ENCODE results near the gene TPPP. TPM values are rescaled to one million over a fixed set of nuclear protein-coding genes. Genes with fewer than 3 reads are reported as not detected.
"Not testable (repeated sequence)": the region's sequence is repeated elsewhere in the genome, so short reads cannot be mapped to it uniquely, and the experiment has no call there.

Gene TPPP
- total RNA-seq, 1 experiment from 2014 or later: 0.18 TPM

DNA sequence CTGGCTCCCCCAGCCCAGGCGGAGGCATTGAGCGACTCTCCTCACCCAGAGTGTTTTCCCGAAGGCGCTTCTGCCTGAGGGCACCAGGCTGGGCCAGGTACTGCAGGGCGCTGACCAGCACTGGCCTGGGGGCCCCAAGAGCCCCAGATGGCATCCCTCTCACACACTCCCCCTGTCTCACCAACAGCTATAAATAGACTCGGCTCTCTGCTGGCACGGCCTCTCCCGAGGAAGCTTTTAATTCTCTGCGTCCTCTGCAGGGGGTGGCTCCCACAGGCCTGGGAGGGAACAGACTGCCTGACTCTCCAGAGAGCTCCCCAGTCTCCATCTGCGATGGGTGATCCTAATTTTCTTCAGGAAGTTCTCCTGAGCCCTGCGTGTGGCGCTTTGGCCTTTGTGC, 2.9 kb downstream of the TPPP start:
- H3K27me3 ChIP-seq (replicated peaks; ENCODE audit: control insufficient read depth, insufficient read depth, low read length); BruUV-seq (replicated peaks); H3K36me3 ChIP-seq (ENCODE audit: control insufficient read depth, insufficient read depth, low read length); intact Hi-C loops (cut with micrococcal nuclease; ENCODE audit: unreplicated experiment); H3K4me3 ChIP-seq (ENCODE audit: low read depth, low read length); H3K27me3 Mint-ChIP-seq (ENCODE audit: insufficient read depth, unreplicated experiment); POLR2A ChIA-PET; H3K4me1 ChIP-seq; CTCF ChIA-PET; H3K4me3 Mint-ChIP-seq (ENCODE audit: unreplicated experiment); H3K9me3 ChIP-seq; H3K36me3 Mint-ChIP-seq (ENCODE audit: insufficient read depth, unreplicated experiment); H3K9me3 Mint-ChIP-seq (ENCODE audit: unreplicated experiment); DNase-seq; H3K27ac Mint-ChIP-seq (ENCODE audit: unreplicated experiment); H3K4me1 Mint-ChIP-seq (ENCODE audit: low read depth, unreplicated experiment): not testable (repeated sequence)

DNA sequence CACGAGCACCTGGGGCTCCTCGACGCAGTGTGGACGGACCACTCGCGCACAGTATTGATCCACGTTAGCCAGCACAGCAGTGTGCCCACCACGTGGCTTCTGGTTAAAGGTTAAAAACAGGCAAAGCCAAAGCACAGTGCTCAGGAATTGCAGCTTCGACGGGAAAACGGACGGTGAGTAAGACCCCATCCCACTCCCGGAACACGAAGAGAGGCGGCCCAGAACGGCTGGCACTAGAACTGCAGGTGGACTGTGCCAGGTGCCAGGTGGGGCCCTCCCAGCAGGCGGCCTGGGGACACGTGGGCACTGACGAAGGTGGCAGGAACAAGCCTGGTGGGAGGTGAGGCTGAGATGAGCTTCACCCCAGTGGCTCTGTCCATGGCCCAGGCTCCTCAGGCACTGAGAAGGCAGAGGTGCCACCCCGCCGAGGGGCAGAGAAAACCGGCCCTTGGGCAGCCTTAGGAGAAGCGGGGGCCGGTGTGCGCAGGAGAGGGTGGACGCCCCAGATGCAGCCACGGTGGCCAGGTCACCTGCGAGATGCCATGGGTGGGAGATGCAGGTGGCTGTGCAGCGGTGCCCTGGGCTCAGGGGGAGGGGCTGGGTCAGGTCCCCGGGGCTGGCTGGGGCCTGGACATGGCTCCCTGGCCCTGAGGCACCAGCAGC, 4.7 kb downstream of the TPPP start:
- H3K9me3 ChIP-seq; H3K36me3 Mint-ChIP-seq (ENCODE audit: insufficient read depth, unreplicated experiment); H3K9me3 Mint-ChIP-seq (ENCODE audit: unreplicated experiment); intact Hi-C loops (cut with micrococcal nuclease; ENCODE audit: unreplicated experiment); POLR2A ChIA-PET; H3K36me3 ChIP-seq (ENCODE audit: control insufficient read depth, insufficient read depth, low read length); H3K4me3 Mint-ChIP-seq (ENCODE audit: unreplicated experiment); H3K4me3 ChIP-seq (ENCODE audit: low read depth, low read length); H3K27ac Mint-ChIP-seq (ENCODE audit: unreplicated experiment); H3K27me3 Mint-ChIP-seq (ENCODE audit: insufficient read depth, unreplicated experiment); H3K4me1 ChIP-seq; H3K4me1 Mint-ChIP-seq (ENCODE audit: low read depth, unreplicated experiment); DNase-seq; CTCF ChIA-PET; H3K27me3 ChIP-seq (replicated peaks; ENCODE audit: control insufficient read depth, insufficient read depth, low read length); BruUV-seq (replicated peaks): not testable (repeated sequence)

- H3K4me3 Mint-ChIP-seq (ENCODE audit: unreplicated experiment); H3K4me1 ChIP-seq; H3K27me3 Mint-ChIP-seq (ENCODE audit: insufficient read depth, unreplicated experiment); H3K9me3 Mint-ChIP-seq (ENCODE audit: unreplicated experiment); H3K4me3 ChIP-seq (ENCODE audit: low read depth, low read length); intact Hi-C loops (cut with micrococcal nuclease; ENCODE audit: unreplicated experiment); H3K27ac Mint-ChIP-seq (ENCODE audit: unreplicated experiment); H3K4me1 Mint-ChIP-seq (ENCODE audit: low read depth, unreplicated experiment); H3K9me3 ChIP-seq; CTCF ChIA-PET; H3K27me3 ChIP-seq (replicated peaks; ENCODE audit: control insufficient read depth, insufficient read depth, low read length); H3K36me3 Mint-ChIP-seq (ENCODE audit: insufficient read depth, unreplicated experiment); BruUV-seq (replicated peaks); H3K36me3 ChIP-seq (ENCODE audit: control insufficient read depth, insufficient read depth, low read length); DNase-seq; POLR2A ChIA-PET: not testable (repeated sequence)
Measured at GRCh38 chr5:686936-687335, 6.2 kb downstream of the TPPP start.

- POLR2A ChIA-PET; H3K4me3 Mint-ChIP-seq (ENCODE audit: unreplicated experiment); CTCF ChIA-PET; BruUV-seq (replicated peaks); DNase-seq; H3K4me1 Mint-ChIP-seq (ENCODE audit: low read depth, unreplicated experiment); H3K36me3 ChIP-seq (ENCODE audit: control insufficient read depth, insufficient read depth, low read length); intact Hi-C loops (cut with micrococcal nuclease; ENCODE audit: unreplicated experiment); H3K27ac Mint-ChIP-seq (ENCODE audit: unreplicated experiment); H3K36me3 Mint-ChIP-seq (ENCODE audit: insufficient read depth, unreplicated experiment); H3K9me3 ChIP-seq; H3K4me3 ChIP-seq (ENCODE audit: low read depth, low read length); H3K27me3 ChIP-seq (replicated peaks; ENCODE audit: control insufficient read depth, insufficient read depth, low read length); H3K9me3 Mint-ChIP-seq (ENCODE audit: unreplicated experiment); H3K4me1 ChIP-seq; H3K27me3 Mint-ChIP-seq (ENCODE audit: insufficient read depth, unreplicated experiment): not testable (repeated sequence)
Measured at GRCh38 chr5:686172-686523, 7.0 kb downstream of the TPPP start.

- intact Hi-C loops (cut with micrococcal nuclease; ENCODE audit: unreplicated experiment): no loop called here
- H3K4me1 Mint-ChIP-seq (ENCODE audit: low read depth, unreplicated experiment): no peaks in the 10 kb centered on the region
- no peaks in the 10 kb centered on the region for H3K27me3 Mint-ChIP-seq (ENCODE audit: insufficient read depth, unreplicated experiment)
- DNase-seq: no peak
- H3K4me3 ChIP-seq (ENCODE audit: low read depth, low read length): no peak overlapping the region
- no peaks in the 10 kb centered on the region for H3K9me3 Mint-ChIP-seq (ENCODE audit: unreplicated experiment)
- H3K27ac Mint-ChIP-seq (ENCODE audit: unreplicated experiment): no peak overlapping the region
- ChIA-PET POLR2A (no interaction called here), CTCF (no interaction called here)
- no peaks in the 10 kb centered on the region for H3K4me1 ChIP-seq
- H3K4me3 Mint-ChIP-seq (ENCODE audit: unreplicated experiment): no peak overlapping the region
- H3K36me3 ChIP-seq (ENCODE audit: control insufficient read depth, insufficient read depth, low read length): no peaks in the 10 kb centered on the region
- no peak for TF ChIP-seq CTCF (IDR thresholded peaks at IDR 0.05; ENCODE audit: insufficient read depth in 1 of 2, low read depth in 1 of 2, low read length in 1 of 2, severe bottlenecking in 1 of 2, unreplicated experiment in 1 of 2)
- H3K27me3 ChIP-seq (replicated peaks; ENCODE audit: control insufficient read depth, insufficient read depth, low read length): no peaks in the 10 kb centered on the region
- no peaks in the 10 kb centered on the region for H3K36me3 Mint-ChIP-seq (ENCODE audit: insufficient read depth, unreplicated experiment)
- no TSS peak for BruUV-seq (replicated peaks)
- H3K9me3 ChIP-seq: no peaks in the 10 kb centered on the region
Measured at GRCh38 chr5:685262-686171, 7.6 kb downstream of the TPPP start.

Measured in Caco-2 (cell line).